H1 (cell line): ENCODE data around the gene LY6G6C. TPM values are rescaled to one million over a fixed set of nuclear protein-coding genes. Genes with fewer than 3 reads are reported as not detected.

Experiments used
- CTCF ChIA-PET: fragments of 300-600 bp; sonication (Branson Sonifier 250); formaldehyde crosslinking; loops from one replicate; lab custom pipeline; 2021; ENCODE audit not compliant: partially characterized antibody; lab: Charles Lee
- POLR2A ChIA-PET: fragments of 300-600 bp; sonication (Branson Sonifier 250); formaldehyde crosslinking; loops from one replicate; lab custom pipeline; 2021; ENCODE audit warnings: inconsistent platforms; ENCODE audit not compliant: partially characterized antibody; lab: Charles Lee
- DNase-seq, 2 experiments: peaks; one replicate each; pipeline versions ENCODE4 v3.0.0 to v3.0.0-alpha.2; 2010 to 2022; ENCODE audit warnings: low spot score in 2 of 2, low read depth in 1 of 2, mixed read lengths in 1 of 2
- FAIRE-seq: peaks from 2 replicates; lab custom pipeline; 2011; peaks lifted over from hg19 to GRCh38; lab: Jason Lieb, UNC
- H2AFZ ChIP-seq: 2 replicates; pipeline ENCODE4 v1.8.1; 2012; ENCODE audit warnings: low read length, inconsistent platforms
- H2AK5ac ChIP-seq: 2 replicates; pipeline ENCODE4 v1.6.1; 2013; ENCODE audit warnings: low read depth, low read length
- H2BK120ac ChIP-seq: replicated peaks from 2 replicates; pipeline ENCODE3; 2013; ENCODE audit warnings: low read depth, low read length, inconsistent platforms
- H2BK12ac ChIP-seq: 2 replicates; pipeline ENCODE4 v1.6.1; 2013; ENCODE audit warnings: low read depth, low read length
- H2BK15ac ChIP-seq: 2 replicates; pipeline ENCODE4 v1.6.1; 2013; ENCODE audit warnings: low read length
- H2BK20ac ChIP-seq: 2 replicates; pipeline ENCODE4 v1.6.1; 2013; ENCODE audit warnings: low read length
- H2BK5ac ChIP-seq: 2 replicates; pipeline ENCODE4 v1.6.1; 2013; ENCODE audit warnings: low read depth, low read length
- H3K14ac ChIP-seq: 2 replicates; pipeline ENCODE4 v1.6.1; 2013; ENCODE audit warnings: inconsistent platforms; ENCODE audit not compliant: insufficient read length
- H3K18ac ChIP-seq: 2 replicates; pipeline ENCODE4 v1.6.1; 2013; ENCODE audit warnings: low read length; ENCODE audit errors: extremely low read depth
- H3K23ac ChIP-seq: 2 replicates; pipeline ENCODE4 v1.6.1; 2013; ENCODE audit warnings: inconsistent platforms; ENCODE audit not compliant: insufficient read length
- H3K23me2 ChIP-seq: 2 replicates; pipeline ENCODE4 v1.6.1; 2013; ENCODE audit warnings: low read depth, low read length
- H3K27ac ChIP-seq: 2 replicates; pipeline ENCODE4 v1.6.1; 2011; ENCODE audit warnings: low read depth, low read length, inconsistent platforms
- H3K27me3 ChIP-seq, 4 experiments: replicated peaks in 1 of 4; 1 replicate in 1 of 4; 2 replicates in 3 of 4; pipeline versions ENCODE4 v1.6.1 to v1.8.1; 2011 to 2013; ENCODE audit warnings: low read length in 3 of 4, mild to moderate bottlenecking in 3 of 4, inconsistent platforms in 2 of 4, mixed read lengths in 2 of 4, moderate library complexity in 1 of 4; ENCODE audit not compliant: control insufficient read depth in 3 of 4, insufficient read depth in 3 of 4; ENCODE audit errors: extremely low read depth in 1 of 4
- H3K36me3 ChIP-seq, 4 experiments: 2 replicates each; pipeline versions ENCODE4 v1.6.1 to v1.8.1; 2011 to 2013; ENCODE audit warnings: mild to moderate bottlenecking in 4 of 4, low read length in 3 of 4, moderate library complexity in 2 of 4, control low read depth in 1 of 4, inconsistent platforms in 1 of 4; ENCODE audit not compliant: insufficient read depth in 4 of 4, control insufficient read depth in 2 of 4
- H3K4ac ChIP-seq: replicated peaks from 2 replicates; pipeline ENCODE3; 2013; ENCODE audit warnings: low read length, low read depth, mixed read lengths, inconsistent platforms; ENCODE audit not compliant: insufficient read length
- H3K4me1 ChIP-seq, 4 experiments: replicated peaks in 1 of 4; 1 replicate in 1 of 4; 2 replicates in 3 of 4; pipeline versions ENCODE4 v1.6.1 to v1.8.1; 2011 to 2013; ENCODE audit warnings: low read length in 3 of 4, inconsistent platforms in 2 of 4, mixed read lengths in 1 of 4; ENCODE audit not compliant: insufficient read depth in 4 of 4, control insufficient read depth in 3 of 4
- H3K4me2 ChIP-seq, 2 experiments: 2 replicates each; pipeline versions ENCODE4 v1.6.1 to v1.8.1; 2011 to 2013; ENCODE audit warnings: low read depth in 2 of 2, low read length in 2 of 2, control low read depth in 1 of 2, inconsistent platforms in 1 of 2, mild to moderate bottlenecking in 1 of 2; ENCODE audit not compliant: insufficient read depth in 1 of 2
- H3K4me3 ChIP-seq, 4 experiments: fragments of 200-600, 300-600 bp in 1 of 4; sonication (generic), shearing (Covaris generic), sonication (Bioruptor Twin) in 1 of 4; 2 replicates each; pipeline versions ENCODE4 v1.5.1 to v1.8.1; 2011 to 2016; ENCODE audit warnings: low read length in 4 of 4, low read depth in 3 of 4, control low read depth in 2 of 4, inconsistent platforms in 2 of 4, mild to moderate bottlenecking in 2 of 4, mixed read lengths in 1 of 4, moderate library complexity in 1 of 4; ENCODE audit not compliant: insufficient read depth in 2 of 4; ENCODE audit errors: extremely low read depth in 1 of 4
- H3K56ac ChIP-seq: replicated peaks from 2 replicates; pipeline ENCODE3; 2013; ENCODE audit warnings: low read depth, mild to moderate bottlenecking, mixed read lengths, low read length, inconsistent platforms; ENCODE audit not compliant: insufficient read length
- H3K79me1 ChIP-seq: 2 replicates; pipeline ENCODE4 v1.6.1; 2013; ENCODE audit warnings: low read depth, low read length, control low read depth
- H3K79me2 ChIP-seq, 2 experiments: 2 replicates each; pipeline versions ENCODE4 v1.6.1 to v1.8.1; 2012 to 2013; ENCODE audit warnings: low read length in 2 of 2, mild to moderate bottlenecking in 2 of 2, inconsistent platforms in 1 of 2; ENCODE audit not compliant: insufficient read depth in 2 of 2, control insufficient read depth in 1 of 2
- H3K9ac ChIP-seq, 4 experiments: replicated peaks in 1 of 4; 1 replicate in 1 of 4; 2 replicates in 3 of 4; pipeline versions ENCODE4 v1.6.1 to v1.8.1; 2011 to 2013; ENCODE audit warnings: low read depth in 3 of 4, low read length in 3 of 4, control low read depth in 2 of 4, mild to moderate bottlenecking in 2 of 4, moderate library complexity in 2 of 4, inconsistent platforms in 1 of 4; ENCODE audit errors: extremely low read depth in 1 of 4
- H3K9me3 ChIP-seq, 2 experiments: 2 replicates each; pipeline versions ENCODE4 v1.6.1 to v1.8.1; 2012 to 2013; ENCODE audit warnings: mild to moderate bottlenecking in 2 of 2, moderate library complexity in 2 of 2, control low read depth in 1 of 2, inconsistent platforms in 1 of 2, low read depth in 1 of 2, low read length in 1 of 2, mixed read lengths in 1 of 2; ENCODE audit not compliant: insufficient read depth in 2 of 2
- H4K20me1 ChIP-seq, 2 experiments: replicated peaks in 1 of 2; 2 replicates each; pipeline versions ENCODE3 to v1.8.1; 2011 to 2013; ENCODE audit warnings: inconsistent platforms in 2 of 2, low read length in 2 of 2, mild to moderate bottlenecking in 1 of 2; ENCODE audit not compliant: insufficient read depth in 2 of 2, control insufficient read depth in 1 of 2
- H4K5ac ChIP-seq: 2 replicates; pipeline ENCODE4 v1.6.1; 2013; ENCODE audit warnings: low read length, low read depth, mixed read lengths, inconsistent platforms; ENCODE audit not compliant: insufficient read length
- H4K8ac ChIP-seq: 2 replicates; pipeline ENCODE4 v1.8.0; 2013; ENCODE audit warnings: mild to moderate bottlenecking, moderate library complexity, low read length, inconsistent platforms; ENCODE audit not compliant: insufficient read depth; ENCODE audit errors: extremely low read depth
- H4K91ac ChIP-seq: replicated peaks from 2 replicates; pipeline ENCODE3; 2013; ENCODE audit warnings: low read length, mixed read lengths, inconsistent platforms; ENCODE audit not compliant: insufficient read length
- CBX5 ChIP-seq: fragments of 300-800, 300-1000 bp; sonication (generic); IDR thresholded peaks from 2 replicates; pipeline ENCODE4 v1.7.1; 2016; ENCODE audit warnings: antibody characterized with exemption, low read length, low read depth
- EP300 ChIP-seq, 2 experiments: IDR thresholded peaks; 1 replicate in 1 of 2; 2 replicates in 1 of 2; pipeline ENCODE4 v1.6.1; 2011 to 2012; ENCODE audit warnings: low read depth in 2 of 2, low read length in 2 of 2, mild to moderate bottlenecking in 2 of 2, borderline replicate concordance in 1 of 2, inconsistent platforms in 1 of 2, moderate library complexity in 1 of 2
- HDAC6 ChIP-seq: IDR thresholded peaks from one replicate; pipeline ENCODE4 v1.7.1; 2012; ENCODE audit warnings: low read depth, mild to moderate bottlenecking, inconsistent platforms, low read length, moderate library complexity
- JUN ChIP-seq: IDR thresholded peaks from 2 replicates; pipeline ENCODE4 v1.6.1; 2011; ENCODE audit warnings: low read depth, mild to moderate bottlenecking, improper control_type of control experiment, low read length
- RFX5 ChIP-seq: IDR thresholded peaks from 2 replicates; pipeline ENCODE4 v1.6.1; 2011; ENCODE audit warnings: low read depth, low read length, improper control_type of control experiment, borderline replicate concordance
- SAP30 ChIP-seq: fragments of 300-600 bp; sonication (generic); IDR thresholded peaks from 2 replicates; pipeline ENCODE4 v1.7.1; 2012; ENCODE audit warnings: low read length, moderate library complexity, mild to moderate bottlenecking, inconsistent platforms; ENCODE audit not compliant: insufficient read depth, insufficient replicate concordance
- SIN3A ChIP-seq, 2 experiments: IDR thresholded peaks in 1 of 2; conservative IDR thresholded peaks in 1 of 2; 2 replicates each; pipeline ENCODE4 v1.6.1; 2011 to 2012; ENCODE audit warnings: low read length in 2 of 2, improper control_type of control experiment in 1 of 2, low read depth in 1 of 2, mild to moderate bottlenecking in 1 of 2
- SP1 ChIP-seq: IDR thresholded peaks from 2 replicates; pipeline ENCODE4 v1.6.1; 2011; ENCODE audit warnings: low read depth, low read length
- SRF ChIP-seq: IDR thresholded peaks from 2 replicates; pipeline ENCODE4 v1.6.1; 2011; ENCODE audit warnings: mild to moderate bottlenecking, low read depth, low read length, moderate library complexity
- TCF12 ChIP-seq: IDR thresholded peaks from 2 replicates; pipeline ENCODE4 v1.6.1; 2011; ENCODE audit warnings: low read depth, mild to moderate bottlenecking, low read length
- WGBS, 2 experiments: shearing (Covaris generic) in 1 of 2; methylation state at CpG; one replicate each; pipeline versions ENCODE4 v1.1.6 to v1.1.7; 2013 to 2015; ENCODE audit warnings: low lambda C conversion rate in 2 of 2, mixed read lengths in 2 of 2, inconsistent platforms in 1 of 2, low coverage in 1 of 2, missing lambda C conversion rate in 1 of 2; ENCODE audit not compliant: insufficient replicate concordance in 2 of 2, insufficient coverage in 1 of 2, insufficient read length in 1 of 2; ENCODE audit errors: extremely low coverage in 1 of 2, missing lambda C conversion rate in 1 of 2; 5-methylcytosine and 5-hydroxymethylcytosine counted together
- polyA plus RNA-seq, 7 experiments: library from polyadenylated mRNA; depleted of rRNA in 3 of 7; stranded (reverse) in 5 of 7; unstranded in 2 of 7; fragments of >200 nt in 5 of 7; fragments of 200-250 nt in 2 of 7; gene quantifications; 1 replicate in 5 of 7; 2 replicates in 1 of 7; 4 replicates in 1 of 7; pipeline versions ENCODE4 v1.2.1 to v1.2.3, GENCODE V29; 2011 to 2013; ENCODE audit warnings: missing spikeins in 2 of 7, mixed read lengths in 2 of 7
- total RNA-seq: library from RNA; stranded (reverse); fragmentation: NEBNext Ultra II Directional; extraction: Animal tissue kit (Norgen Biotek cat#: 25700); gene quantifications from 2 replicates; pipeline ENCODE4 v1.2.1, GENCODE V29; 2021

The LY6G6C gene
- total and polyA plus RNA-seq, 2 of the 8 experiments (the other 6 are each of a cell fraction or from before 2014, with no cell fraction given) = 0.23 TPM; not detected in 1

DNA sequence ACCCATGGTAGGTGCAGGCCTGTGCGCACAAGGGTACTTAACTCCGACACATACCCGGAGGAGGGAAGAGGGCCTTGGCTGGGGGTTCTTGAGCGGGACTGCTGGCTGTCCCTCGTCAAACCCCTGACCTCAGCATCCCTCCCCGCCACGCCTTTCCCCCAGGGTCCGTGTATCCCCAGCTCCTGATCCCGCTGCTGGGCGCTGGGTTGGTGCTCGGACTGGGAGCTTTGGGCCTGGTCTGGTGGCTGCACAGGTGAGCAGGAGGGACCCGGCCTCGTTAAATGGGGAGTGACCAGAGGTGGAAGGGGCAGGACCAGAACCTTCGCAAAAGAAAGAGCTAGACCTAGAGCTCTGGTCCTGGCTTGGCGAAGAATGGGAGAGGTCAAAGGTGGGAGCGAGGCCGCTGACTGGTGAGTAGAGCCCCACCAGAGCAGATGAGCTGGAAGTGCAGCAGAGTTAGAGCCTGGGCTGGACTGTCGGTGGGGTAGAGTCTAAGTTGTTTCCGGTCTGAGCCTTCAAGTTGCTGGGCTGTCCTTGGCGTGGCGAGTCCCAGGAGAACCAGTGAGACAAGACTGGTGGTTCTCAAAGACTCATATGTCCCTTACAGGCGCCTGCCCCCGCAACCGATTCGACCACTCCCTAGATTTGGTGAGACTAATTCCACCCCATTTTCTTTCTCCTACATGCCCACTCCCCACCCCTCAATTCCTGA, 2.6 kb upstream of the LY6G6C start:
- no peak overlapping the region for H3K4me2 ChIP-seq
- H3K14ac ChIP-seq = no peak overlapping the region
- no peak overlapping the region for H3K9ac ChIP-seq
- H2BK5ac ChIP-seq = no peak overlapping the region
- no peak overlapping the region; the same call in 1 of the 2 replicates for H4K8ac ChIP-seq
- DNase-seq (no peak), FAIRE-seq (no peak)
- no peak for TF ChIP-seq HDAC6
- no peak for TF ChIP-seq CBX5
- TF ChIP-seq RFX5 = no peak
- no peak for TF ChIP-seq EP300 (IDR thresholded peaks at IDR 0.05; ENCODE audit: borderline replicate concordance in 1 of 2, low read depth in 2 of 2, low read length in 2 of 2)
- no peak for TF ChIP-seq TCF12
- no peak for TF ChIP-seq SP1
- no peak for TF ChIP-seq SRF
- no peak for TF ChIP-seq SAP30
- no peak for TF ChIP-seq JUN
- TF ChIP-seq SIN3A (conservative IDR thresholded peaks at IDR 0.05 in 1 of 2, IDR thresholded peaks at IDR 0.05 in 1 of 2; ENCODE audit: low read depth in 1 of 2, low read length in 2 of 2) = no peak
- no peak overlapping the region for H2BK120ac ChIP-seq
- no peak overlapping the region for H4K91ac ChIP-seq
- no peak overlapping the region for H3K23ac ChIP-seq
- H2AK5ac ChIP-seq = no peak overlapping the region
- no peak overlapping the region for H2AFZ ChIP-seq
- no peak overlapping the region for H4K5ac ChIP-seq
- H3K18ac ChIP-seq = no peak overlapping the region; the same call in 1 of the 2 replicates
- no peaks in the 10 kb centered on the region for H4K20me1 ChIP-seq
- no peaks in the 10 kb centered on the region for H3K79me2 ChIP-seq
- H2BK20ac ChIP-seq = no peak overlapping the region
- ChIA-PET POLR2A (interaction anchor here (0.9 to 7.2 kb wide), 16 partner anchors 9 to 118 kb away, joined by 3 to 73 read pairs (median 4); partner anchors contain the start of genes ABHD16A, CLIC1, GPANK1 and LY6G6D), CTCF (interaction anchor here (0.5 to 8.9 kb wide), 15 partner anchors 9 to 1050 kb away, joined by 3 to 89 read pairs (median 4); partner anchors contain the start of genes CLIC1 and LY6G6D)
- H2BK15ac ChIP-seq = no peak overlapping the region
- no peak overlapping the region for H3K4ac ChIP-seq
- no peak overlapping the region for H3K4me3 ChIP-seq
- H3K27ac ChIP-seq = no peak overlapping the region
- H2BK12ac ChIP-seq = no peak overlapping the region
- no peaks in the 10 kb centered on the region for H3K27me3 ChIP-seq
- H3K56ac ChIP-seq = no peak overlapping the region
- H3K23me2 ChIP-seq = peaks cover under 1% of the 10 kb centered on the region; the same call in 1 of the 2 replicates
- WGBS, 2 experiments = 95% methylated on average over 20 of the region's 25 CpGs; no CpG with 5 or more reads in 1 of the 2 experiments
- H3K79me1 ChIP-seq = 0 out of 2 replicates have a peak, but pooled peaks cover 3% of the 10 kb centered on the region
- peaks cover 0 to 10% (median 6%) of the 10 kb centered on the region in 4 experiments; a peak in 6 of 7 replicates for H3K4me1 ChIP-seq
- H3K36me3 ChIP-seq = peaks cover 0 to 12% (median 11%) of the 10 kb centered on the region in 4 experiments; a peak in 5 of 8 replicates
- no peaks in the 10 kb centered on the region for H3K9me3 ChIP-seq
